Measurements from ENCODE around the gene EIF4G1.
A peak's percentile ranks its signal among the peaks of the same experiment; 100 is the strongest.

The EIF4G1 gene

DNA sequence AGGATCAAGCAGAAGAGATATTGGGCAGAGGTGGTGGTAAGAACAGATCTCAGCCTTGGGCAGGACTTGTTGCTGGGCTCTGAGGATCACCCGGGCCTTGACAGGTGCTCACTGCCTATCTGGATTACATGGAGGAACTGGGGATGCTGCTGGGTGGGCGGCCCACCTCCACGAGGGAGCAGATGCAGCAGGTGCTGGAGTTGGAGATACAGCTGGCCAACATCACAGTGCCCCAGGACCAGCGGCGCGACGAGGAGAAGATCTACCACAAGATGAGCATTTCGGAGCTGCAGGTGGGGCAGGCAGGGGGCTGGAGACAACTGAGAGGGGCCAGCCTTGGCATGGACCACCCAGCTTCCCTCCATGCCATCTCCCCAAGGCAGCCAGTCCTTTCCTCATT lies 30.7 kb upstream of the EIF4G1 start:
- no peak overlapping the region for H3K4me3 ChIP-seq (ENCODE audit: control insufficient read depth, low read depth, low read length)
- no peak for DNase-seq (ENCODE audit: low read depth)
- TF ChIP-seq, protein P1, sequence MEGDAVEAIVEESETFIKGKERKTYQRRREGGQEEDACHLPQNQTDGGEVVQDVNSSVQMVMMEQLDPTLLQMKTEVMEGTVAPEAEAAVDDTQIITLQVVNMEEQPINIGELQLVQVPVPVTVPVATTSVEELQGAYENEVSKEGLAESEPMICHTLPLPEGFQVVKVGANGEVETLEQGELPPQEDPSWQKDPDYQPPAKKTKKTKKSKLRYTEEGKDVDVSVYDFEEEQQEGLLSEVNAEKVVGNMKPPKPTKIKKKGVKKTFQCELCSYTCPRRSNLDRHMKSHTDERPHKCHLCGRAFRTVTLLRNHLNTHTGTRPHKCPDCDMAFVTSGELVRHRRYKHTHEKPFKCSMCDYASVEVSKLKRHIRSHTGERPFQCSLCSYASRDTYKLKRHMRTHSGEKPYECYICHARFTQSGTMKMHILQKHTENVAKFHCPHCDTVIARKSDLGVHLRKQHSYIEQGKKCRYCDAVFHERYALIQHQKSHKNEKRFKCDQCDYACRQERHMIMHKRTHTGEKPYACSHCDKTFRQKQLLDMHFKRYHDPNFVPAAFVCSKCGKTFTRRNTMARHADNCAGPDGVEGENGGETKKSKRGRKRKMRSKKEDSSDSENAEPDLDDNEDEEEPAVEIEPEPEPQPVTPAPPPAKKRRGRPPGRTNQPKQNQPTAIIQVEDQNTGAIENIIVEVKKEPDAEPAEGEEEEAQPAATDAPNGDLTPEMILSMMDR (conservative IDR thresholded peaks at IDR 0.05; ENCODE audit: control insufficient read depth, insufficient read depth, low read depth, low read length): no peak

GRCh38 chr3:184284696-184285095 lies 29.7 kb upstream of the EIF4G1 start:
- H3K4me3 ChIP-seq (ENCODE audit: control insufficient read depth, low read depth, low read length): no peak overlapping the region
- TF ChIP-seq, protein P1 (conservative IDR thresholded peaks at IDR 0.05; ENCODE audit: control insufficient read depth, insufficient read depth, low read depth, low read length): peak; percentile 47
- peak; percentile 74 for DNase-seq (ENCODE audit: low read depth)

DNA sequence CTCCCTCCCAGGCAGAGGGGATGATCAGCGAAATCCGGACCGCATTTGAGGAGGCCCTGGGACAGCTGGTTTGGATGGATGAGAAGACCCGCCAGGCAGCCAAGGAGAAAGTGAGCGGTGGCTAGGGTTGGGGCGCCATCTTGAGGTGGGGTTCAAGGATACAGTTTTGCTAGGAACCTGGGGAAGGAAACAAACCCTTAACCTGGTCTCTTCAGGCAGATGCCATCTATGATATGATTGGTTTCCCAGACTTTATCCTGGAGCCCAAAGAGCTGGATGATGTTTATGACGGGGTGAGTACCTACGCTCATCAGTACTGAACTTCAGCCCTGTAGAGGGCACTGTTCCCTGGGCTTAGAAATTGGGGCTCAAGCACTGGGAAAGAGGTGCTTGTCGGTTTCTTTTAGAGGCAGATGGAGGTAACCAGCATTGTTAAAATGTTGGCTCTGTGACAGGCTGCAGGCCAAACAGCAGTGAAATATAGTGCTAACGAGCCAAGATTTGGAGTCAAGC lies 24.9 kb upstream of the EIF4G1 start:
- H3K4me3 ChIP-seq (ENCODE audit: control insufficient read depth, low read depth, low read length): no peak overlapping the region
- peak; percentile 56 for DNase-seq (ENCODE audit: low read depth)
- TF ChIP-seq, protein P1 (conservative IDR thresholded peaks at IDR 0.05; ENCODE audit: control insufficient read depth, insufficient read depth, low read depth, low read length): peak; percentile 69

DNA sequence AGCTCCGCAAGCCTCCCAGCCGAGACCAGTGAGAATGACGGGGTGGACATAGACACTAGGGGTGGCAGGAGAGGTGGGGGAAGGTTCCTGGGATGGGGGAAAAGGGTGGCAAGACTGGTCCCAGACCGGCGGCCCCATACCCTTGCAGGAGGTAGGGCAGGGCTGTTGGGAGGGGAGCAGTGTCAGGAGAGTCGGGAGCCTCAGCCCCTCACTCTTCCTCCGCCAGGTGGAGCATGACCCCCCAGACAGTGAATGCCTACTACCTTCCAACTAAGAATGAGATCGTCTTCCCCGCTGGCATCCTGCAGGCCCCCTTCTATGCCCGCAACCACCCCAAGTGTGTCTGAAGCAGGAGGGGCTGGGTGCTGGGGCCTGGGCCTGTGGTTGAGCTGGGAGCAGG lies 24.1 kb upstream of the EIF4G1 start:
- DNase-seq (ENCODE audit: low read depth): no peak
- H3K4me3 ChIP-seq (ENCODE audit: control insufficient read depth, low read depth, low read length): no peak overlapping the region
- TF ChIP-seq, protein P1 (conservative IDR thresholded peaks at IDR 0.05; ENCODE audit: control insufficient read depth, insufficient read depth, low read depth, low read length): no peak

DNA sequence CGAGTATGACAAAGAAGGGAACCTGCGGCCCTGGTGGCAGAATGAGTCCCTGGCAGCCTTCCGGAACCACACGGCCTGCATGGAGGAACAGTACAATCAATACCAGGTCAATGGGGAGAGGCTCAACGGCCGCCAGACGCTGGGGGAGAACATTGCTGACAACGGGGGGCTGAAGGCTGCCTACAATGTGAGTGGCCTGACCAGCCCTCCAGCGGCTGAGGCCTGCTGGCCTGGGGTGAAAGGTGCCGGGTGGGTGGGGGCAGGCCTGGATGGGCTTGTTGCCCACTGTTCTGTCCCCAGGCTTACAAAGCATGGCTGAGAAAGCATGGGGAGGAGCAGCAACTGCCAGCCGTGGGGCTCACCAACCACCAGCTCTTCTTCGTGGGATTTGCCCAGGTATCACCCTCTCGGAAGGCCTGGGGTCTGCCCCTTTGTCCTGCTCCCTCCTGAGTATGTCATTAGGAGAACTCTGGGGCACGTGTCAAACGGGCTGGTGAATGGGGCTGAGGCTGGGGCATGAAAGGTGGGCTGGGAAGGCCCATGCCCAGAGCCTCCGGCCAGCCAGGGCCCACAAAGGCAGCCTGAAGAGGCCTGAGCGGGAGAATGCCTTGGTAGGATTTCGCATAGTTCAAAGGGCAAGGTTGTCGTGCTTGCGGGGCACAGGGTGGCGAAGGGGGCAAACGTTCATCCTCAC lies 23.2 kb upstream of the EIF4G1 start:
- DNase-seq (ENCODE audit: low read depth): no peak
- TF ChIP-seq, protein P1 (conservative IDR thresholded peaks at IDR 0.05; ENCODE audit: control insufficient read depth, insufficient read depth, low read depth, low read length): no peak
- no peak overlapping the region for H3K4me3 ChIP-seq (ENCODE audit: control insufficient read depth, low read depth, low read length)

DNA sequence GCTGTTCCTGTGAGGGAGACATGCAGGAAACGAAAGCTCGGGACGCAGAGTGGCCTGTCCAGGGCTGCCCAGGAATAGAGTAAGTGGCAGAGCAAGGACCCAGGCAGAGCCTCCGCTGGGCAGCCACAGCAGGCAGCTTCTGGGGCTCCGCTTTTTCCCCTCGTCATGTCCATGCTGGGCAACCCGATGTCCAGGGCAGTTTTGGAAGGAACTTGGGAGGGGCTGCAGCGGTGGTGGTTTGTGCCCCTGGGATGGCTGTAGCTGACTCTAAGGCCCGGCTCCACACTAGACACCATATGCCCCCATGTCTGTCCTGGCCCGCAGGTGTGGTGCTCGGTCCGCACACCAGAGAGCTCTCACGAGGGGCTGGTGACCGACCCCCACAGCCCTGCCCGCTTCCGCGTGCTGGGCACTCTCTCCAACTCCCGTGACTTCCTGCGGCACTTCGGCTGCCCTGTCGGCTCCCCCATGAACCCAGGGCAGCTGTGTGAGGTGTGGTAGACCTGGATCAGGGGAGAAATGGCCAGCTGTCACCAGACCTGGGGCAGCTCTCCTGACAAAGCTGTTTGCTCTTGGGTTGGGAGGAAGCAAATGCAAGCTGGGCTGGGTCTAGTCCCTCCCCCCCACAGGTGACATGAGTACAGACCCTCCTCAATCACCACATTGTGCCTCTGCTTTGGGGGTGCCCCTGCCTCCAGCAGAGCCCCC lies 22.5 kb upstream of the EIF4G1 start:
- TF ChIP-seq, protein P1 (conservative IDR thresholded peaks at IDR 0.05; ENCODE audit: control insufficient read depth, insufficient read depth, low read depth, low read length): no peak
- H3K4me3 ChIP-seq (ENCODE audit: control insufficient read depth, low read depth, low read length): no peak overlapping the region
- DNase-seq (ENCODE audit: low read depth): no peak
